HG03432 (cell line): ENCODE data around the gene VPS50.

Experiments used
- ATAC-seq: cut with Tn5 transposase; IDR thresholded peaks from one replicate; pipeline ENCODE4 v1.9.1; 2021; ENCODE audit warnings: mild to moderate bottlenecking, moderate library complexity; ENCODE audit not compliant: unreplicated experiment

The VPS50 gene

GRCh38 chr7:93392984-93393383 lies 160.8 kb downstream of the VPS50 start:
- no peak for ATAC-seq

GRCh38 chr7:93399642-93400041 lies 167.5 kb downstream of the VPS50 start:
- ATAC-seq = no peak

- no peak for ATAC-seq
Observed at GRCh38 chr7:93402944-93403343, 170.8 kb downstream of the VPS50 start.

GRCh38 chr7:93407239-93407638 lies 175.1 kb downstream of the VPS50 start:
- no peak for ATAC-seq

- ATAC-seq = no peak
Observed at GRCh38 chr7:93409324-93409723, 177.2 kb downstream of the VPS50 start.
